COR-L47 (cell line): ENCODE measurements around the gene SCARB2.
"Not testable (repeated sequence)": the region's sequence is repeated elsewhere in the genome, so short reads cannot be mapped to it uniquely, and the experiment has no call there.

Experiments
- DNase-seq: peaks from one replicate; lab custom pipeline; 2025; lab: John Stamatoyannopoulos, UW

SCARB2 gene, protein sequence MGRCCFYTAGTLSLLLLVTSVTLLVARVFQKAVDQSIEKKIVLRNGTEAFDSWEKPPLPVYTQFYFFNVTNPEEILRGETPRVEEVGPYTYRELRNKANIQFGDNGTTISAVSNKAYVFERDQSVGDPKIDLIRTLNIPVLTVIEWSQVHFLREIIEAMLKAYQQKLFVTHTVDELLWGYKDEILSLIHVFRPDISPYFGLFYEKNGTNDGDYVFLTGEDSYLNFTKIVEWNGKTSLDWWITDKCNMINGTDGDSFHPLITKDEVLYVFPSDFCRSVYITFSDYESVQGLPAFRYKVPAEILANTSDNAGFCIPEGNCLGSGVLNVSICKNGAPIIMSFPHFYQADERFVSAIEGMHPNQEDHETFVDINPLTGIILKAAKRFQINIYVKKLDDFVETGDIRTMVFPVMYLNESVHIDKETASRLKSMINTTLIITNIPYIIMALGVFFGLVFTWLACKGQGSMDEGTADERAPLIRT

GRCh38 chr4:76213415-76214176 lies at the start of gene SCARB2:
Gene SCARB2, minus strand, starts transcription at chr4:76213824. Its CDS starts 281 bp downstream, at chr4:76213543.
- peak; percentile 76 for DNase-seq

DNA sequence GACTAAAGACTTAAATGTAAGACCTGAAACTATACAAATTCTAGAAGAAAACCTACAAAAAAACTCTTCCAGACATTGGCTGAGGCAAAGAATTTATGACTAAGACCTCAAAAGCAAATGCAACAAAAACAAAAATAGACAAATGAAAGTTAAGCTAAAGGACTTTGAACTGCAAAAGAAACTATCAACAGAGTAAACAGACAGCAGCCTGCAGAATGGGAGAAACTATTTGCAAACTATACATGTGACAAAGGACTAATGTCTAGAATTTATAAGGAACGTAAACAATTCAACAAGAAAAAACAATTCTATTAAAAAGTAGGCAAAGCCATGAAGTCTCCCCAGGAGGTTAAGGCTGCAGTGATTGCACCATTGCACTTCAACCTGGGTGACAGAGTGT lies 46.9 kb upstream of the SCARB2 start:
- no peak for DNase-seq

DNA sequence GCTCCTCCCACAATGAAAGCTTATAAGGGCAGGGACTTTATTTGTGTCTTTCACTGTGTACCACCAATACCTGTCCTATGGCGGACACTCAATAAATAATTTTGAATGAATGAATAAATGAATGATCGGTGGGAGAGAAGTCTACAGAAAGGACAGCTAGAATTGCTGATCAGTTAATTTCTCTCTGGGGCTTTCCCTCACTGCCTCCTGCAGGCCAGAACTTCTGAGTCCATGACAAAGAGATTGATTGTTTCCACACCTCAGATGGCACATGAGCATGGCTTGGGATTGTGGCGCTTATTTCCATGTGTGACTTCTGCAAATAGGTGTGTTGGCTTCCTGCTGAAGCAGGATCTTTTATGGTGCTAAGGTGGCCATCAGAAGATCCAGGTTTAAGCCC lies 44.2 kb upstream of the SCARB2 start:
- no peak for DNase-seq

DNA sequence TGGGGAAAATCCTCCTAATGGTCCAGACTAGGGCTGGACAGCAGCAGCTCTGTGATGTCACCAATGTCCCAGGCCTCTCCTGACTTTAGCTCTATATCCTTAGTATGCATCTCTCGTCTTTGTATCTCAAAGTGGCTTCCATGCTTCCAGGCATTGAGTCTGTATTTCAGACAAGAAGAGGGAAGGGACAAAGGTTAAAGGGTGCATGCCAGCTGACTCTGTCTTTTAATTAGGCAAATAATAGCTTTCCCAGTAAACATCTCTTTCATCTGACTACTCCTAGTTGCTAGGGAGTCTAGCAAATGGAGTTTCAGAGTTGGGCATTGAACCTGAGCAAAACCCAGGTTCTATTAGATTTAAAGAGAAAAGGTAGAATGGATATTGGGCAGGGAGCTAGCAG lies 43.3 kb upstream of the SCARB2 start:
- no peak for DNase-seq

GRCh38 chr4:76256032-76256431 lies 42.4 kb upstream of the SCARB2 start:
- no peak for DNase-seq

DNA sequence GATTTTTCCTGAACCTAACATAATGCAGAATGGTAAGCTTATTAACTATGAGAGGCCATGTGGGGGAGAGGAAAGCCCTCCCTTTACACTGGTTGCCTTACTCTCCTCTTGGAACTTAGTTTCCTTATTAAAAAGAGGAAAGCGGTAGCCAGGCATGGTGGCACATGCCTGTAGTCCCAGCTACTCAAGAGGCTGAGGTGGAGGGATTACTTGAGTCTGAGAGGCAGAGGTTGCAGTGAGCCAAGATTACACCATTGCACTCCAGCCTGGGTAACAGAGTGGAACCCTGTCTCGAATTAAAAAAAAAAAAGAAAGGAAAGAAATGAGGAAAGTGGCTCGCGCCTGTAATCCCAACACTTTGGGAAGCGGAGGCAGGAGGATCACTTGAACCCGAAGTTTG lies 39.9 kb upstream of the SCARB2 start:
- DNase-seq: no peak

GRCh38 chr4:76252271-76252653 lies 38.6 kb upstream of the SCARB2 start:
- DNase-seq: no peak

GRCh38 chr4:76251441-76252270 lies 38.0 kb upstream of the SCARB2 start, which contains the start of gene FAM47E:
Gene FAM47E, plus strand, starts transcription at chr4:76251721. Its CDS starts 26 bp downstream, at chr4:76251747.
- DNase-seq: peak; percentile 88

GRCh38 chr4:76250962-76251361 lies 37.3 kb upstream of the SCARB2 start:
- no peak for DNase-seq

DNA sequence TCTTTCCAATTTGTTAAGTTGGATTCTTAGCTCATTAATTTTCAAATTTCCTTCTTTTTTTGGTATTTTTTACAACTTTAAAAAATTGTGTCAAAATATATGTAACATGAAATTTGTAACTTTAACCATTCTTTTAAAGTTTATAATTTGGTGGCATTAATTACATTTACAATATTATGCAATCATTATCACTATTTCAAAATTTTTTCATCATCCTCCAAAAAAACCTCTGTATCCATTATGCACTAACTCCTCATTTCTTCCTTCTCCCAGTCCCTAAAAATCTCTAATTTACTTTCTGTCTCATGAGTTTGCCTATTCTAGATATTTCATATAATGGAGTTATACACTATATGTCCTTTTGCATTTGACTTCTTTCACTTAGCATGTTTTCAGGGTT lies 33.2 kb upstream of the SCARB2 start:
- DNase-seq: no peak

GRCh38 chr4:76246025-76246424 lies 32.4 kb upstream of the SCARB2 start:
- no peak for DNase-seq

- not testable (repeated sequence) for DNase-seq
Observed at GRCh38 chr4:76243877-76244276, 30.3 kb upstream of the SCARB2 start.

DNA sequence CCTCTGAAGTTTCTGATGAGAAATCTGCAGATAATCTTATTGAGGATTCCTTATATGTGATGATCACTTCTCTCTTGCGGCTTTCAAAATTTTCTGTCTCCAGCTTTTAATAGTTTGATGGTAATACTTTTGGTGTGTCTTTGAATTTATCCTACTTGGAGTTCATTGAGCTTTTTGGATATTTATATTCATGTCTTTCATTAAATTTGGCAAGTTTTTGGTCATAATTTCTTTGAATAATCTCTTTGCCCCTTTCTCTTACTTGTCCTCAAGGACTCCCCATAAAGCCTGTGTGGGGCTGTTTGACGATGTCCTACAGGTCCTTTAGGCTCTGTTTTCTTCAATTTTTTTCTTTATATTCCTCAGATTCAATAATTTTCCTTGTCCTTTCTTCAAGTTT lies 26.6 kb upstream of the SCARB2 start:
- DNase-seq: no peak

DNA sequence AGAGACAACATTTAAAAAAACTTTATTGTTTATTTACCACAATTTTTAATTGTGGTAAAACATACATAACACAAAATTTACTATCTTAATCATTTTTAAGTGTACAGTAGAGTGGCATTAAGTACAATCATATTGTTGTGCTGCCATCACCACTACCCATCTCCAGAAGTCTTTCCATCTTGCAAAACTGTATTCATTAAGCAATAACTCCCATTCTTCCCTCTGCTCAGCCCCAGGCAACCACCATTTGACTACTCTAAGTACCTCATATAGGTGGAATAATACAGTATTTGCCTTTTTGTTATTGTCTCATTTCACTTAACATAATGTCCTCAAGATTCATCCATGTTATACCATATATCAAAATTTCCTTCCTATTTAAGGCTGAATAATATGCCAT lies 25.1 kb upstream of the SCARB2 start:
- no peak for DNase-seq

GRCh38 chr4:76238236-76238635 lies 24.6 kb upstream of the SCARB2 start:
- no peak for DNase-seq

DNA sequence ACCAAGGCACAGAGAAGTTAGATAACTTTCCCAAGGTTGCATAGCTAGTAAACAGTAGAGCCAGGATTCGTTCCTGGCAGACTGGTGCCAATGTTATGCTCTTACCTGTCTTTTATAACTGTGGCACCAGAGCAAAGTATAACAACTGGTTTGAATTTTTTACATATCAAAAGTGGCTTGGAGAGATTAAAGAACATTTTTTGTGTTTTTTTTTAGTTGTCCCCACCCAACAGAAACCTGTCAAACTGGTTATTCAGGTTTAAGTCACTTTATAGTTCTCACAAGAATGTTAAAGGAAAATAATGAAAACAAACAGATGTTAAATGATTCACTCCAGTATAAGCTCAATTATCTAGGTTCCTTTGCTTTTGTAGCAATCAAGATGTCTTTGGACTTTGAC lies 22.3 kb upstream of the SCARB2 start:
- DNase-seq: no peak

- DNase-seq: no peak
Observed at GRCh38 chr4:76235407-76235806, 21.8 kb upstream of the SCARB2 start.

DNA sequence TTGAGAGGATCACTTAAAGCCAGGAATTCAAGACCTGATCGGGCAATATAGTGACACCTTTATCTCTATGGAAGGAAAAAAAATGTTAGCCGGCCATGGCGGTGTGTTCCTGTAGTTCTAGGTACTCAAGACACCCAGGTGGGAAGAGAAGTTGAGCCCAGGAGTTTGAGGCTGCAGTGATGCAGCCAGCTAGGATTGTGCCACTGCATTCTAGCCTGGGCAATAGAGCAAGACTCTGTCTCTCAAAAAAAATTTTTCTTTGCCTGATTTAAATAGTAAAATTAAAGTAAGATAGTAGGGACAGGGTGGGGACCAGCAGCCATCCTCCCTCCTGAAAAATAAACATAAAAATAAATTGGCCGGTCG lies 21.0 kb upstream of the SCARB2 start:
- no peak for DNase-seq

DNA sequence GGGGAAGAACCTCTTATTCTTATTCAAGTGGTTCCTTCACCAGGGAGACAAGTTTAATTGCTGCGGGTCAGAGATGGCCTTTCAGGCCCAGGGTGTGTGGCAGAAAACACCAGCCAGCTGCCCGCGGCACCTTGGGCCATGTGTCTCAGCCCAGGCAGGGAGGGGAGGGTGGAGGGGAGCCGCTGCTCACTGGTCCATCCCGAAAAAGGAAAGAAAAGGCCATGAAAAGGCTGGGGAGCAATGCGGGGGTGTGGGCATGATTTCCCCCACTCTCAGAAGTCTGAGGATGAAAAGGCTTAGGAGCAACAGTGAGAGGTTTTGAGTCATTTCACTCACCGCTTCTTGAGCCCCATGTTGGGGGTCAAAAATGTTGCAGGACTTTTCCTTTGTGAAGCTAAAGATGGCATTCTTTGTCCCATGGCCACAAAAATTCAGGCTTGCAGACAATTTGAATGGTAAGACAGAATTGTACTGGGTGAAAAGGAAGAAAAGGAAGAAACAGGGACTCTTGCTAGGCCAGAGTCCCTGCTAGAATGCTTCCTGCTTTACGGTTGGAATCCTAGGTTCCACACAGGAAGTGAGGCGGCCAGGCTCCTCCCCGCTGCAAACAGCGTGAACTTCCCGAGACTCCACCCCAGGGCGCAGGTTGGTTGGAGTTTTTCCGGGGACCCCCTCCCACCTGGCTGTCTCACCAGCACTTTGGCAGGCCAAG lies 20.5 kb upstream of the SCARB2 start:
- DNase-seq: no peak

GRCh38 chr4:76233529-76233928 lies 19.9 kb upstream of the SCARB2 start:
- DNase-seq: no peak

- DNase-seq: no peak
Observed at GRCh38 chr4:76233083-76233482, 19.5 kb upstream of the SCARB2 start.

DNA sequence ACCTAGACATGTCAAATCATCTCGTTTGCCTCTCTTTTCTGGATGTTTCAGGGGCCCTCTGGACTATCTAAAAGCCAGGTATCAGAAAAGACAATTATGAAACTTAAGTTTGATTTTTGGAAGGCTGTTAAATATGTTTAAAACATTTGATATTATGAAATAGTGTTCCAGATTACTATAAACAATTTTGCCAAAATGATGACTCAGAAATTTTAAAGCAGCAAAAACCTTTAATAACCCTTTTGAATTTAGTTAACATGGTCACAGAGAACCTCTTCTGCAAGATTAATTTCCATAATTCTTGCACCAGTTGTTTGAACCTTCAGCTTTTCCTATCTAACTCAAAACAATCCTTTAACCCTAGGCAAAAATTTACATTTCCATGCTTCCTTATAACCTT lies 19.1 kb upstream of the SCARB2 start:
- DNase-seq: no peak
